ENCODE data around the gene ITPR2. TPM values are rescaled to one million over a fixed set of nuclear protein-coding genes. Genes with fewer than 3 reads are reported as not detected.

The ITPR2 gene
- total and polyA plus RNA-seq, 12 donors = 5.1 to 144 (median 66.4) TPM

DNA sequence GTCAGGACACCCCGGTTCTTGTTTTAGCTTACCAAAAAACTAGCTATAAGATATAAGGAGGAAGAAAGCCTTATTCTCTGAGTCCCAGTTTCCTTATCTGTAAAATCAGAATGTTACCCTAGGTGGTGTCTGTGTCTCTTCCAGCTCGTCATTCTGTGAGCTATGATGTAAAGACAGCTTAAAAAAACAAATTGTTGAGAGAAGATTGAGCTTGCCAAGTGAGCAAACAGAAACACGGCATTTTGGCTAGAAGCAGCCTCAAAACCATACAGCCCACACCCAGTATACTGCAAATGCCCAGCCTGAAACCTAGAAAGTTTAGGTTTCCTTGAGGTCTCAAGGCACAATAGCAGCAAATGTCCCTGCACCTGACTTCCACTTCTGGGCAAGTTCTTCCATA is 486.3 kb downstream of the ITPR2 start:
- Histone ChIP-seq H3K27ac (no peak overlapping the region), H3K27me3 (no peaks in the 10 kb centered on the region), H3K4me3 (no peak overlapping the region), H3K9me3 (replicated peaks in 1 of 3) (no peaks in the 10 kb centered on the region), H3K36me3 (replicated peaks in 1 of 2) (no peaks in the 10 kb centered on the region), H3K4me1 (replicated peaks in 1 of 2) (no peaks in the 10 kb centered on the region)
- TF ChIP-seq POLR2A (IDR thresholded peaks at IDR 0.05) = no peak
- TF ChIP-seq CTCF (IDR thresholded peaks at IDR 0.05) = no peak
- no peak for DNase-seq
- intact Hi-C loops (cut with DNase I) = no loop called here
- 69 to 77% (median 72%) methylated on average over 3 of the region's 3 CpGs for WGBS, 4 donors

DNA sequence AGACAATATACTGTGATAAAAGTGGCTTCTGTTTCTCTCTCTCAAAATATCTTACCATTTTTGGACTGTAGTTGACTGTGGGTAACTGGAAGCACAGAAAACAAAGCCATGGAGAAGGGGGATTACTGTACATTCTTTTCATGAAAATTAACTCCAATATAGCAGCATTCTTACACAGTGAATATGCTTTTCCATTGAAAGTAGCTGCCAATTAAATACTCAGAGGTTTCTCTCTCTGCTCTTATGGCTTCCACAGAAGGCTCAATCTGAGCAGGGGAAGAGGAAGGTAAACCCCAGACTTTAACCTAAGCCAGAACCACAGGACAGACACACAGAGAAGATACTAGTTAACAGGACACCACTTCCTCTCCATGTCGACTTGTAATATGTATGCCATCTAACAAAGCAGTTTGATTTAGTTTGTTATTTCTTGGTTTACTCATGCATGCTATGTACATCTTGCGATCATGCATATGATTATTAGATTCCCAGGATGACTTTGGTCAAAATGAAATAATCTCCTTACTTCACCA is 487.5 kb downstream of the ITPR2 start:
- TF ChIP-seq CTCF (IDR thresholded peaks at IDR 0.05) (no peak), POLR2A (IDR thresholded peaks at IDR 0.05) (no peak)
- Histone ChIP-seq H3K9me3 (replicated peaks in 1 of 3) (no peaks in the 10 kb centered on the region), H3K4me1 (replicated peaks in 1 of 2) (no peaks in the 10 kb centered on the region), H3K4me3 (no peak overlapping the region), H3K27ac (no peak overlapping the region), H3K36me3 (replicated peaks in 1 of 2) (no peaks in the 10 kb centered on the region), H3K27me3 (no peaks in the 10 kb centered on the region)
- DNase-seq = no peak
- intact Hi-C loops (cut with DNase I) = no loop called here
- WGBS, 4 donors = 77 to 89% (median 82%) methylated on average over 2 of the region's 2 CpGs

DNA sequence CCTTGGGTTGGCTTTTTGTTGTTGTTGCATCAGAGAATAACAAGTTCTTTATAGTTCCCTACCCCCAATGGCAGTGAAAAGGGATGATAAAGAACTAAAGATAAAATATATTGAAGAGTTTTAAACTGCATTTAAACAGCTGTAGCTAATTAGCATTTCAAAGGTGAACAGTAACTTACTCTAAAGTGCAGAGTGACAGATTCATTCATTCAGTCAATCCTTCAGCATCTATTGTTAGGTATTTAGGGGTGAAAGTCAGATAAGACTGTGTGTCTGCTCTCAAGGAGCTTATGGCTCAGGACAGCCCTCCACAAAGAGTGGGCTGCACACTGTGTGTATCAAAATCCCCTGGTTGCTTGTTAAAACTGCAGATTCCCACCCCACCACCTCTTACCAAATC is 491.5 kb downstream of the ITPR2 start:
- no peak overlapping the region for H3K4me3 ChIP-seq
- no peak overlapping the region for H3K27ac ChIP-seq
- no peaks in the 10 kb centered on the region for H3K9me3 ChIP-seq (replicated peaks in 1 of 3)
- TF ChIP-seq POLR2A (IDR thresholded peaks at IDR 0.05) (no peak), CTCF (IDR thresholded peaks at IDR 0.05) (no peak)
- no peaks in the 10 kb centered on the region for H3K4me1 ChIP-seq (replicated peaks in 1 of 2)
- DNase-seq = no peak
- no peaks in the 10 kb centered on the region for H3K27me3 ChIP-seq
- intact Hi-C loops (cut with DNase I) = no loop called here
- peaks cover 0 to 6% of the 10 kb centered on the region in 2 donors for H3K36me3 ChIP-seq (replicated peaks in 1 of 2)

- TF ChIP-seq POLR2A (IDR thresholded peaks at IDR 0.05) = no peak
- Histone ChIP-seq H3K4me1 (replicated peaks in 1 of 2) (no peaks in the 10 kb centered on the region), H3K27ac (peak overlapping the region in 1 of 5 donors; percentile 63), H3K36me3 (replicated peaks in 1 of 2) (peaks cover 0 to 6% of the 10 kb centered on the region in 2 donors), H3K9me3 (replicated peaks in 1 of 3) (no peaks in the 10 kb centered on the region), H3K4me3 (no peak overlapping the region), H3K27me3 (no peaks in the 10 kb centered on the region)
- peak in 5 of 7 donors; percentile 31 to 64 (median 46) for DNase-seq
- intact Hi-C loops (cut with DNase I) = no loop called here
- 45 to 53% (median 50%) methylated on average over 1 of the region's 1 CpG for WGBS, 4 donors
These were observed 492.3 kb downstream of the ITPR2 start for GRCh38 chr12:26340649-26341048.

- peaks cover 0 to 6% of the 10 kb centered on the region in 2 donors for H3K36me3 ChIP-seq (replicated peaks in 1 of 2)
- no peak overlapping the region for H3K4me3 ChIP-seq
- intact Hi-C loops (cut with DNase I) = no loop called here
- no peak overlapping the region for H3K27ac ChIP-seq
- no peaks in the 10 kb centered on the region for H3K9me3 ChIP-seq (replicated peaks in 1 of 3)
- DNase-seq = no peak
- no peaks in the 10 kb centered on the region for H3K4me1 ChIP-seq (replicated peaks in 1 of 2)
- 96 to 98% (median 97%) methylated on average over 13 of the region's 13 CpGs for WGBS, 4 donors
- H3K27me3 ChIP-seq = no peaks in the 10 kb centered on the region
- TF ChIP-seq CTCF (IDR thresholded peaks at IDR 0.05) (no peak), POLR2A (IDR thresholded peaks at IDR 0.05) (no peak)
These were observed 493.0 kb downstream of the ITPR2 start for GRCh38 chr12:26339976-26340375.

Measured in adrenal gland (tissue), 12 donors.